ENCODE results near the gene MAPK14.

- TF ChIP-seq EZH2 (IDR thresholded peaks at IDR 0.05; ENCODE audit: borderline replicate concordance, low read length) (no peak), CTCF (IDR thresholded peaks at IDR 0.05; ENCODE audit: low read length) (no peak)
These were observed 122.7 kb downstream of the MAPK14 start for GRCh38 chr6:36150283-36150682.
